NCI-H2227 (cell line): Measurements from ENCODE around the gene TMEM120B.
"Not testable (repeated sequence)": the region's sequence is repeated elsewhere in the genome, so short reads cannot be mapped to it uniquely, and the experiment has no call there.

Experiments
- DNase-seq: peaks from one replicate; lab custom pipeline; 2025; ENCODE audit not compliant: unreplicated experiment; lab: John Stamatoyannopoulos, UW

The TMEM120B gene

DNA sequence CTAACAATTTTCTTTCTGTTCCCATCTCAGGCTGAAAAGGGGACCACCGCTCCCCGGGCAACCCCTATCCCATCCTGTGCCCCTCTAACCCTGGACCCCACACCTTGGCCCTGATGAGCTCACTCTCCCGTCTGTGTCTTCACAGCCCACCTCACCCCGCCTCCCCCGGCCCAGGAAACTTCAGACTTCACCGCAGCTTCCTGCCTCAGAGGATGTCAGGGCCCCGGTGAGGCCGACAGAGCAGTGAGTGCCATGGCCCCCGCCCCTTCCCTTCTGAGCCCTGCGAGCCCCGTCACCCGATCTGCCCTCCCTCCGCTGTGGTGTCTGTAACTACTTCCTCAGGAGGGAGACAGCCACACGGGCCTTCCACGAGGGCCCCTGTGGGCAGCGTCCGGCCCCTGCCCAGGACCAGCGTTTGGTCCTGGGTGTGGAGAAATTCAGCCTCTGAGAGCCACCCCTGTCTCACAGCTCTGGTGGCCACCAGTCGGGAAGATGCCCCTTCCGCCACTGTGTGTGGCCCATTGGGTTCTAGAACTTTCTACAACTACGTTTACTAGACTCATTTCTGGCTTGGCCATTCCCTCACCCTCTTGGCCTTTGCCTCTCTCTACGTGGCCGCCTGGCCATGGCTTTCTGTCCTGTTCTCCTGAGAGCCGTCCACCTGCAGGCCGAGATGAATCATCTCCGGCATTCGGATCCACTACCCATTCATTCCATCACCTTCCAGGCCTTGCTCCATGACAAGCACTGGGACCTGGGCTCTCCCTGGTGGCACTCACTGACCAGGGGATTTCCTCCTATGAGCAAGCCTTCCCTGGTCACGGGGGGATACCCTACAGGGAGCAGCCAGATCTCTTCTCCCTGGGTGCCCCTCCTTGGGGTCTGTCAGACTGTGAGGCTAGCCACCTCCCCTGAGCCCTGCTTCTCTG lies 77.5 kb downstream of the TMEM120B start:
- no peak for DNase-seq

GRCh38 chr12:121790785-121791184 lies 78.2 kb downstream of the TMEM120B start:
- not testable (repeated sequence) for DNase-seq

GRCh38 chr12:121791671-121792551 lies 79.4 kb downstream of the TMEM120B start:
- no peak for DNase-seq

DNA sequence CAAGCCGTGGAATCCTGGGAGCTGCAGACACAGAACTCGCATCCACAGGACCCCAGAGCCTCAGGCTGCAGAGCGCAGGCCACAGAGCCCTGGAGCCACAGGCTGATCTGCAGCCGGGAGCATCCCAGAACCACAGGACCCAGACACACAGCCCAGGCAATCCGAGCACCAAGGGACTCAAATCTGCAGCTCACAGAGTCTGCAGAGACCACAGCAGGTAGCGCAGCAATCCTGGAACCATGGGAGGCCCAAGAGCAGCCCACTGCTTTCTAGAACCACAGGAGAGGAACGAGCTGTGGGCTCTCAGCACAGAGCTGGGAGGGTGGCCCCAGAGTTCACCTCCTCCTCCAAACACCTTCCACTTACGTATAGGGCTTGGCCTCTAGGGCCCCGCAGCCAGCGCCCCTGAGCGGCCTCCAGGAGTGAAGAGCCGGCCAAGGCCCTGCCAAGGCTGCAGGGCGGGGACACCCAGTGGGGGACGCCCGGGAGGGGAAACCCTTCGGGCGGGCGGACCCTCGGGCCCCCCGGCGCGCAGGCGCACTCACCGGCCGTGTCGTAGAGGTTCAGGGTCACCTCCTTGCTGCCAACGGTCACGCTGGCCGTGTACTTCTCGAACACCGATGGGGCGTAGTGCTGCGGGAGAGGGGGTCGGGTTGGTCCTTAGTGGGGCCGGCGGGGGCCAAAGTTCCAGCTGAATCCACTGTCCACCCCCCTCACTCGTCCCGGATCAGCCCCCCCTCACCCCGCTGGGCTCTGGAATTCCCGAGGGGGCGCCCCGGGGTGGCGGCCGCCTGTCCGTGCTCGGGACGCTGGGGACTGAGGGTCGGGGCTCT lies 80.3 kb downstream of the TMEM120B start:
- no peak for DNase-seq

DNA sequence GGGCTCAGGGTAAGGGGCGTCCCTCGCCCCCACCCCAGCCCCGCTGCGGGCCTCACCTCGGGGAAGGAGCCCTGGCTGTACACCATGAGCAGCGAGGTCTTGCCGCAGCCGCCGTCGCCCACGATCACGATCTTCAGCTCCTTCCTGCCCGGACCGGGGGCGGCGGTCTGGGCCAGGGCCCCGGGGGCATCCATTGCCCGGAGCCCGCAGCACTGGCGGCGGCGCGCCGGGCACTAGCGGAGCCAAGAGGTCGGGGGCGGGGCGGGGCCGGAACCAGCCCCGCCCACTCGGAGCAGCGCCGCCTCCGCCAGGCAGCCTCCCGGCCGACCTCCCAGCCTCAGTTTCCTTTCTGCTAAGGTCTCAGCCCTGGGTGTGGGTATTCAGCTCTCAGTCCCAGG lies 80.9 kb downstream of the TMEM120B start, which contains the start of gene RHOF:
TSS of gene RHOF (minus strand) at position 249 of the 398 bp plus-strand sequence. CDS start at position 194, 55 bp downstream.
- no peak for DNase-seq

DNA sequence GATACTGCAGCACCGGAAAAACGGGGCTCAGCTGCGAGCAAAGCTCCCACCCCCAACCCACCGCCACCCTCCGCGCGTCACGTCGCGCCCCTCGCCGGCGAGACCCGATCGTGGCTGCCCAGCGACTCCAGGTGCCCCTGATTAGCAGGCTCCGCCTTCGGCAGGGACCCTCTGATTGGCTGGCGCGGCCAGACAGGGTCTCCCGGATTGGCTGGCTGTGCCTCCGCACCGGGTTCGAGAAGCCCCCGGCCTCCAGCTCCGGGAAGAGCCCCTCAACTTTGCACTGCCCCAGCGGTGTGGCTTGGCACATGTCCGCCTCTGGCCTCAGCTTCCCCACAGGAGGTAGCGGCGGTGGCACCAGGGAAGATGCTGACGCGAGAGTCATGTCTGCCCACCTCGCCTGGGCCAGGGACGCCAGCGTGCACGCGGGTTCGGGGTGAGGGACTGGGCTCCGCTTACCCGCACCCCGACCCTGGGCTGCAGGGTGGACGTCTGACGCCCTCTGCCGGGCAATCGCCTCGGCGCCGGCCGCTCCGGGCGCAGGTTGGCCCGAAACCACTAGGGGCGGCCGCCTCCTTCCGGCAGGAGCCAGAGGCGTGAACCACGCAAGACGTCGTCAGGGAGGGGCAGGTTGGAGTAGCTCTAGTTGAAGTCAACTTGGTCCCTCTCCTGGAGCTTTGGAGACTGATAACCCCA lies 81.4 kb downstream of the TMEM120B start:
- DNase-seq: peak; percentile 92

GRCh38 chr12:121794534-121795033 lies 82.0 kb downstream of the TMEM120B start:
- DNase-seq: no peak

DNA sequence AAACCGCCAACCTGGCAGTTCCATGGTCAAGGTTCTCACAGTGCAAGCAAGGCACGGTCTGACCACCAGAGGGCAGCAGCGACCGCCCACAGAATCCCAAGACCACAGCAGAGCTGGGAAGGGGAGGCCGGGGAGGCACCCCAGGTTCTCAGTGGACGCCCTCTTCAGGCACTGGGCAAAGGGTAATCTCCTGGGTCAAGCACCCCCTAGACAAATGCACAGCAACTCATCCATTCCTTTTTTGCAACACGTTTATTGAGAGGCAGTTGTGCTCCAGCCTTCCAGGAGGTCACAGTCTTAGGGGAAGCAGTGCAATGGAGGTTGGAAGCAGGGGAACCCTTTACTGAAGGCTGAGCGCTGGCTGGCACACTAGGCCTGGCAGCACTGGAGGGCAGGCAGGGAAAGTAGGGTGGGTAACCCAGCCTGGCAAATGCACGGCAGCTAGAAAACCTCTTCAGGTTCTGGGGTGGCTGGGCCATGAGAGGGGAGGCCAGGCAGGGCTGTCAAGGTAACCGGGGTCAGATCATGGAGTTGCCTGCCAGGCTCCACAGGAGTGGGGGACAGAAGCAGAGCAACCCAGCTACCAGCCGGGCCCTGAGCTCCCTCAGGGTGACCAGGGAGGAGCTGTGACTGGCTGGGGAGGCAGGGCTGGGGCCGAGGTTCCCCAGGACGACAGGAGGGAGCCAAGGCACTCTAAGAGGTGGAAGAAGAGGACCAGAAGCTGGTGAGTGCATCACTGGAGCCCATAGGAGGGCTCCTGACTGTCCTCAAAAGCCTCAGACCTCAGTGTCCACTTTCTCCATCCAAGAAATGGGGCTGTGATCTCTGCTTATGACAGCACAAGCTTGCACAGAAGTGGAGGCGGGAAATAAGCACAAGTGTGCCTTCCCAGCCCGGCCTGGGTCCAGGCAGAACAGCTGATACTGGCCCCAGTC lies 82.7 kb downstream of the TMEM120B start:
- DNase-seq: peak; percentile 87

GRCh38 chr12:121796855-121797751 lies 84.6 kb downstream of the TMEM120B start:
- peak; percentile 87 for DNase-seq

GRCh38 chr12:121797937-121798786 lies 85.6 kb downstream of the TMEM120B start:
- peak; percentile 81 for DNase-seq

DNA sequence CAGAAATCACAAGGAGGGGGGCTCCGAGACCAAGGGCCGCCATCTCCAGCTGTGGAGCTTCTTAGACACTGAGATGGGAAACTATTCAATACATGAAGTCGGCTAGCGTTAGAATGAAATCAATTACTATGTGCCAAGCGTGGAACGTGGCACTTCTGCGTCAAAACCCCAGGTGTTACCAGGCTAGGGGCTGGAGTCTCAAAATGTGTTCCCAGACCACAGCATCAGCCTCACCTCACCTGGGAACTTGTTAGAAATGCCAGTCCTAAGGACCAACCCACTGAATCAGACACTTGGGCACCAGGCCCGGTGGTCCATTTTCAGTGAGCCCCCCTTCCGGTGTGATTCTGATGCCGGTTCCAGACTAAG lies 86.2 kb downstream of the TMEM120B start:
- DNase-seq: peak; percentile 50

DNA sequence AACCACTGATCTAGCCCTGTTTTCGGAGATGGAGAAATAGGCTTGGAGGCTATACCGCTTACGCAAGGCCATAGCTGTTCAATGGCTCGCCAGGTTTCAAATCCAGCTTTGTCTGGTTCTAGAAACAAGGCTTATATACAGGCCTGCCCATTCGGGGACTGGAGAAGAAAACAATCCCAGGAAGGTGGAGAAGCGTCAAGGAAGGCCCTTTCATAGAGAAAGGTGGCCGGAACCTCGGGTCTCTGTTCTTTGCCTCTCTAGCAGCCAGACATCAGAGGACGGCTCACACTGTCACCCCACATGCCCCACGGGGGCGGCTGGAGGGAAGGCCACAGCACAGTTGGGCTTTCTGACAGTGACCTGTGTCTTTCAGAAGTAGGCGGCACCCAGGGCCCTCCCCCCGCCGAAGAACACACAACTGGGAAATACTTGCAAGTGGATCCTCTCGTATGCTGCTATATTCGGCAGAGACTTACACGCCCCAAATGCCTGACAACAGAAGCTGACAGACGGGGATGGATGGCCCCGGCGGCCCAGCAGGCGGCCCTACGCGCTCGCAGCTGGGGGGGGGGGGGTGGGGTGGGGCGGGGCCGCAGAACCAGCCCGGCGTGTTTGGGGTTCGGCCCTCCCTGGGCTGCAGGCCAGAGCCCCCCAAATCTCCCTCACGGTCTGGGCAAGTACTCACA lies 86.7 kb downstream of the TMEM120B start:
- peak; percentile 85 for DNase-seq

DNA sequence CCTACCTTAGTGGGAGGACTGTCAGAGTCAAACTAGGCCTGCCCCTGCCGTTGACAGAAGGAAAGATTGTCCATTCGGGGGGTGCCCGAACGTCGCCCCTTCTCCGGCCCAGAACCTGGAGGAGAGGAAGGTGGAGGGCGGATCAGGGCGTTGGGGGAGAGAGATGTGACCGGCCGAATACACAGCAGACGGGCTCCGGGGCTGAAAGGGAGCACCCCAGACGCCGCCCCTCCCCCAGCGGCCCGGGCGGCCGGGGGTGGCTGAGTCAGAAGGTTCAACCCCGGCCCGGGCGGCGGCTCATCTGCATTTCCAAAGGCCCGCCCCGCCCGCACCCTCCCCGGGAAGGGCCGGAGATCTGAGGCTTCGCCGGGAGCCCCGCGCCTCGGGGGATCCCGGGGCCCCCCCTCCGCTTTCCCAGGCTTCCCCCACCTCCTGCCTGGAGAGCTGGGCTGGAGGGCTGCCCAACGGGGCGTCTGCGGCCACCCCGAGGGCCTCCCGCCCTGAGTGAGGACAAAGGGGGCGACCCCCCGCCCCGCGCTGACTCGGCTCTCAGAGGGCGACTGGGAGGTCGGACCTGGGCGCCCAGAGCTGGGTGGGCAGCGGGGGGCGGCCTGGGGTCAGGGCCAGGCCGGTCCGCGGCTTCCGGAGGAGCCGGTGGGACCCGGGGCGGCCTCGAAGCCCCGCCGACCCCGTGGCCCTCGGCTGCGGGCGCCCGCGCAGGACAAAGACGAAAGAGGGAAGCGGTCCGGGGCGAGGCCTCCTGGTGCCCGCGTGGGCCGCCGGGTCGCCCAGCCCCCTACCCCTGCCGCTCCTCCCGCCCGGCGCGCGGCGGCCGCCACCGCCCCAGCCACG lies 87.5 kb downstream of the TMEM120B start:
- DNase-seq: peak; percentile 69

DNA sequence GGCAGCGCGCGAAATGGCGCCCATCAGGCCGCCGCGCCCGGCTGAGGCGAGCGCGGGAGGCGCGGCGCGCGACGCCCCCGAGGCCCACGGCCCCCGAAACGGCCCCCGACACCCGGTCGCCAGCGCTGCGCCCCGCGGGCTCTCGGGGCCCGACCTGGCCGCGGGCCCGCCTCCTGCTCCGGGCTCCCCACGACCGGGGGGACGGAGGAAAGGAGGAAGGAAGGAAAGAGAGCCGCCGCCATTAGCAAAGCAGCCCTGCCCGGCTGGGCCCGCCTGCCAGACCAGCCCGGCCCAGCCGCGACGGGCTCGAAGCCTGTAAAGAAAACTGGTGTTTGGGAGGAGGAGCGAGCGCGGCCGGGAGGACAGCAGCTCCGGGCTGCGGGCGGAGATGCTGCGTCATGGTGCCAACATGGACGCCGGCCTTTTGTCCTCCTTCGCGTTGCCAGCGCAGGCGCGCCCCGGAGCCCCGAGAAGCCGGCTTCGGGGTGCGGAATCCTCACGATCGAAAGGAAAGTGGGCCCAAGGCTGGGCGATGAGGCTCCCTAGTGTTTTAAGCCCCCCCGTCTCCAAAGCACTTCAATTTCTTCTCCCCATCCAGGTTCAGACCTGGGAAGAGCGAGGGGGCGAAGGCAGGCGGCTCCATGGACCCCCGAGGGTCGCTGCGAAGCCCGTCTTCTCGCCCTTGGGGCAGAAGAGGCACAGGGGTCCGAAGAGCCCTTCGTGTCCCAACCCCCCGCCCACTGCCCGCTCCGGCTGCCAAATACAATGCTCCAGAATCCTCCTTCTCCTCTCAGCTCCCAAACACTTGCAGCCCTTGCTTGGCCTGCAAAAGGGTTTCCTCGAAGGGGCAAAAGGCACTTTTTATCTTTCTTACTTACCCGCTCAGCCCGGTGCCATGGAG lies 88.4 kb downstream of the TMEM120B start:
- peak; percentile 80 for DNase-seq
